Epithelial cell of prostate (primary cell): ENCODE results near the gene NDUFS7.
"Not testable (repeated sequence)": the region's sequence is repeated elsewhere in the genome, so short reads cannot be mapped to it uniquely, and the experiment has no call there.

ENCODE experiments used
- DNase-seq: peaks from one replicate; pipeline ENCODE4 v3.0.0-alpha.2; 2011; ENCODE audit warnings: low read depth, low spot score
- H3K27ac ChIP-seq: fragments of 450-650 bp; 2 replicates; pipeline ENCODE4 v1.5.1; 2017; ENCODE audit warnings: mild to moderate bottlenecking

The NDUFS7 gene

GRCh38 chr19:1427221-1427920 is 43.7 kb downstream of the NDUFS7 start:
- no peak for DNase-seq

GRCh38 chr19:1428738-1429391 is 45.2 kb downstream of the NDUFS7 start:
- no peak for DNase-seq
- no peak overlapping the region for H3K27ac ChIP-seq

More at GRCh38 chr19:1427221-1427920, 43.7 kb downstream of the NDUFS7 start:
- no peak overlapping the region for H3K27ac ChIP-seq

DNA sequence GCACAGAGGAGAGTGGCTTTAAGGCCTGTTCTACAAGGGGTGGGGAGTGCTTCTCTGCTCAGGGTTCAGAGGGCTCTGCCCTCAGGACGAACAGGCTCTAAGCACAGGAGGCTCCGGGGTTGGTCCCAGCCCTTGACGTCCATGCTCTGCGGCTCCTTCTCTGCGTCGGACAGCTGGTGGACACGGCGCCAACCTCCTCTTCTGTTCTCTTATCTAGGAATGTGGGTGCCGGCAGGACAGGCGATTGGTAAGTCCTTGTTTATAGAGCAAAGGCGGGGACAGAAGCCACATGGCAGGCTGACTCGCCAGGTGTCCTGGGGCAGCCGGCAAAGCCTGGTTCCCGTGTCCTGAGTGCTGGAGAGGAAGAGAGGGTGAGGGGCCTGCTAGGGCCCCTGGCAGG is 46.0 kb downstream of the NDUFS7 start:
- H3K27ac ChIP-seq, result no peak overlapping the region
- DNase-seq, result no peak

- no peak overlapping the region for H3K27ac ChIP-seq
- no peak for DNase-seq
Observed at GRCh38 chr19:1430246-1430645, 46.5 kb downstream of the NDUFS7 start.

GRCh38 chr19:1431759-1432506 is 48.2 kb downstream of the NDUFS7 start:
- no peak overlapping the region for H3K27ac ChIP-seq
- DNase-seq, result no peak

DNA sequence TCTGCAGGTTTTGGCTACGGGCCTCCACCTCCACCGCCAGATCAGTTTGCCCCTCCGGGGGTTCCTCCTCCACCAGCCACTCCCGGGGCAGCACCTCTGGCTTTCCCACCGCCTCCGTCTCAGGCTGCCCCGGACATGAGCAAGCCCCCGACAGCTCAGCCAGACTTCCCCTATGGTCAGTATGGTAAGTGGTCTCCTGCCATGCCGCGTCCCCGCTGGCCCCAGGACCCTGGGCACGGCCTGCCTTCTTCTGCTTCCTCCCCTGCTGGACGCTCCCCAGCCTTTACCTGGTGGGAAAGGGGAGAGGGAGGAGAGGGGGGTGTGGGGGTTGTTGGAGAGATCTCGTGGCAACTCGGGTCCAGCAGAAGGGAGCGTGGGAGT is 48.8 kb downstream of the NDUFS7 start:
- DNase-seq, result no peak
- no peak overlapping the region for H3K27ac ChIP-seq

DNA sequence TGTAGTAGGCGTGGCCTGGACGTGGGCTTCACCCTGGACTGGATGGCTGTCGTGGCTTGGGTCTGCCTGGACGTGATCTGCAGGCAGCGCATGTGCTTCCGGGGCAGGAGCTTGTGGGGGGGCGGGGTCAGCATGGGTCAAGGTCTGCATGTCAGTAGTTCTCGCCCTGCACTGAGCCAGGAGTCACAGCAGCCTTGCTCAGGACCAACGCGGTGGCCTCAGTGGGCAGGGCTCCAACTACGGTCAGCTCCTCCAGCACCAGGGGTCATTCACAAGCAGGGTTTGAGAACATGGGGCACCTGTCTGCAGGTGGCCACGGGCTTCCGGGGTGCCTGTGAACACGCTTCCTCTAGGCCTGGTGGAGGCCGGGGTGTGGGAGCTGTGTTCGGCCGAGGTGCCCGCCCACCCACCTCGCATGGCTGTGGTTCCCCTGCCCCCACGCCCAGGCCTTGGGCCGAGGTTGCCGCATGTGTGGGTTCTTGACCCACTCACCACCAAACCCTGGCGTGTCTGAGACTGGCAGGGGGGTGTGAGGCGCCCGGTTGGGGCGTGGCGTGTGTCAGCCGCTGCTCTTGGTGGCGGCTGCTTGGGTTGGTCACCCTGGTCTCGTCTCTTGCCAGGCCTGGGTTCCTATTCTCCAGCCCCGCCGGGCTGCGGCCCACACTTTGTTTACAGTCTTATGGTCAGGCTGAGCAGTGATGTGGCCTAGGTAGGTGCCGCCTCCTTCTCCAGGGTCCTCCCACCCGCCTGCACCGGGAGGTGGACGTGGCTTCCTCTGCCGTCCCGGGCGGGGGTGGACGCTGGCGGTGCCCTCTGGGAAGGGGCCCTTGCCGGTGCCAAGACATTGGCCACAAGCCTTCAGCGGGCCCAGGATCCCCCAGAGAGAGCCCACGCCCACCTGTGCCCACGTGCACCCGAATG is 49.7 kb downstream of the NDUFS7 start:
- no peak overlapping the region for H3K27ac ChIP-seq
- DNase-seq, result no peak

- no peak for DNase-seq
- no peak overlapping the region for H3K27ac ChIP-seq
Observed at GRCh38 chr19:1434040-1434366, 50.3 kb downstream of the NDUFS7 start.

DNA sequence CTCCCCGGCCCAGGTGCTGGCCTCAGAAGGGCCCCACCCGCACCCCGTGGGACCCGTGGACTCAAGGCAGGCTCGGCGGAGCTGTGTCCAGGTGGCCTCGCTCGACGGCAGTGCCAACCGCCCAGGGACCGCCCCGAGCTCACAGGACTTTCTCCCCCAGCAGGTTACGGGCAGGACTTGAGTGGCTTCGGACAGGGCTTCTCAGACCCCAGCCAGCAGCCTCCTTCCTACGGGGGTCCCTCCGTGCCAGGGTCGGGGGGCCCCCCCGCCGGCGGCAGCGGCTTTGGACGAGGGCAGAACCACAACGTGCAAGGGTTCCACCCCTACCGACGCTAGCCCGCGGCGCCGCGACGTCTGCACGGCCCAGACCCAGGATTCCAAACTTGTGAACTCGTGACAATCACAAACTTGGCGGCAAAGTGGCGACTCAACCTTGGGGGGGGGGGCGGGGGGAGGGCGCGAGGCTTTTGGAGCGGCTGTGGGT is 50.9 kb downstream of the NDUFS7 start:
- no peak overlapping the region for H3K27ac ChIP-seq
- DNase-seq, result no peak

DNA sequence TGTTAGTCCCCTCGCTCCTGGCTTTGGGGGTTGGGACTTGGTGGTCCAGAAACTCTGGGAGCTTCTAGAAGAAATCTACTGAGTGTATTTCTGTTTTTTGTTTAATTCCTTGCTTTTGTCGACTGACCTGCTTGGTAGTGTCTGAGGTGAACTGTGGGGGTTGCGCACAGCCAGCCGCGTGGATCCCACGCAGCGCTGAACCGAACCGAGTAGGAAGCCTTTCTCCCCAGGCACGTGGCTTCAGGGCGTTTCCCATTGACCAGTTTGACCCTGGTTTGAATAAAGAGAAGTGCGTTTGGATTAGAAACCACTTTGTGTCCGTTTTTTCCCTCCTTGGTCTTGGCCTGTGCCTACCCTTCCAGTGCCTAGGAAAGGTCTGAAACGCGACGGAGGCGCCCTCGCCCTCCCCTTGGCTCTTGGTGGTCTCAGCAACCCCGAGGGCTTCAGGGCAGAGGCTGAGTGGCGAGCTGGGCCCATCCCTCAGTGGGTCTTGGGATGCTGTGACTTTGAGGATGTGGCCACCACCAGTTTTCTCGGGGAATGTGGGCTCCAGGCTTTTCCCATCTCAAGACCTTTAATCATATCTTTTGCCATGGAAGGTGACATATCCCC is 51.8 kb downstream of the NDUFS7 start:
- H3K27ac ChIP-seq, result no peak overlapping the region
- DNase-seq, result no peak

DNA sequence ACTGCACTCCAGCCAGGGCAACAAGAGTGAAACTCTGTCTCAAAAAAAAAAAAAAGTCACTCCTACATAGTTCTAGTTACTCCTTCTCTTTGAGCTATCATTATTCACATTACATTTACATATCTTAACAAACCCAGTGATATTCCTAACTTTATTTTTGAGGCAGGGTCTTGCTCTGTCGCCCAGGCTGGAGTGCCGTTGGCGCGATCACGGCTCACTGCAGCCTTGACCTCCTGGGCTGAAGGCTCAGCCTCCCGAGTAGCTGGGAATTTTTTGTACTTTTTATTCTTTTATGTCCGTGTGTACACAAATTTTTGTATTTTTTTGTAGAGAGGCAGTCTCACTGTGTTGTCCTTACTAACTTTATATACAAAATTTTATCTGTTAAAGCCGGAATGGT is 53.9 kb downstream of the NDUFS7 start:
- peak overlapping the region; percentile 81 for H3K27ac ChIP-seq
- no peak for DNase-seq

DNA sequence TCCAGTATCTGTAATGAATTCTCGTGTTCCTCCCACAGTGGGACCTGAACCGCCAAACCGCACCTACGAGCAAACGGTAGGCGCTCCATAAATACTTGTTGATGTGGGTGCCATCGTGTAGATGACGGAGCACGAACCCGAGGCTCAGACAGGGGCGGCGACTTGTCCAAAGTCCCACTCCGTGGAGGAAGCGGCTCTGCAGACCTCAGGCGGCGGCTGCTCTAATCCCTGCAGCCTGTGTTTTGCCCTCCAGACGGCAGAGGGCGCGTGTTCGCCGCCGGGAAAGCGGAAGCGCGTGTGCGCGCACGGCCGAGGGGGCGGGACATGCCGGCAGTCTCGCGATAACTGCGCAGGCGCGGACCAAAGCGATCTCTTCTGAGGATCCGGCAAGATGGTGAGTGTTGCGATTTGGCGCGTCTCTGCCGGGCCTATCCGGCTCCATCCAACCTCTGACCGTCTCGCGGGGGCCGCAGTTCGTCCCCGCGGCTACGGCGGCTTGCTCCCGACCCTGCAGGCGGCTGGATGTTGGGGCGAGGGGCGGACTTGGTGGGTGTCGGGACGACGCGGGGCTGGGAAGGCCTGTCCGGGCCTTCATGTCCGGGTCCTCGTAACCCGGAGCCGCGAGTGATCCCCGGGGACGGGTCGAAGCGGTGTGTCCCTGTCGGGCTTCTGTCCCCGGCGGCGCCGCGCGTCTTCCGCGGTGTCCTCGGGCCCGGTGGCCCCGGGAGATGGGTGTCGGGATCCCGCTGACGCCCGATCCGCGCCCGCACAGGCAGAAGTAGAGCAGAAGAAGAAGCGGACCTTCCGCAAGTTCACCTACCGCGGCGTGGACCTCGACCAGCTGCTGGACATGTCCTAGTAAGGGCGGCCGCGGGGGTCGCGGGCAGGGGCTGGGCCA is 54.6 kb downstream of the NDUFS7 start, which contains the start of gene RPS15:
TSS of gene RPS15 (plus strand) at position 362 of the 898 bp plus-strand sequence. CDS start at position 392, 30 bp downstream.
- DNase-seq, result peak; percentile 73

DNA sequence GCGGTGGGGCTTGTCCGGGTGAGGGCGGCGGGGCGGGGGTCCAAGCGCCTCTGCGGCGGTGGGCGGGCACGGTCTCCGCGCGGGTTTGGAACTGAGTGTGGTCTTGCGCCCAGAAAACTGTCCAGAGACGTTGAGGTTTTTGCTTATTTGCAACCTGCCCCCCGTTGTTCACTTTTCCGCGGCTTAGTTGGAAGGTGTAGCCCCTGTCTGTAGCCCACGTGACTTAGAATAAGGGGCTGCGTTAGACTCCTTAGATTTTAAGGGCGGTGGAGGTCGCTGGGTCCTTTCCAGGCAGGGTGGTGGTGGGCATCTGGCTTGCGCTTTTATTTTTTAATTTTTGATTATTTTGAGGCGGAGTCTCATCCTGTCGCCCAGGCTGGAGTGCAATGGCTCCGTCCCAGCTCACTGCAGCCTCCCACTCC is 55.2 kb downstream of the NDUFS7 start:
- DNase-seq, result no peak
- H3K27ac ChIP-seq, result peak overlapping the region; percentile 81

More for the DNA sequence above, 54.6 kb downstream of the NDUFS7 start, which contains the start of gene RPS15:
- H3K27ac ChIP-seq, result peak within 1 kb of the TSS; percentile 81

GRCh38 chr19:1439525-1440417 is 56.1 kb downstream of the NDUFS7 start:
- H3K27ac ChIP-seq, result peak overlapping the region; percentile 81
- not testable (repeated sequence) for DNase-seq

- no peak overlapping the region for H3K27ac ChIP-seq
- DNase-seq, result no peak
Observed at GRCh38 chr19:1440418-1440801, 56.7 kb downstream of the NDUFS7 start.

GRCh38 chr19:1441022-1441426 is 57.3 kb downstream of the NDUFS7 start:
- no peak for DNase-seq
- no peak overlapping the region for H3K27ac ChIP-seq

DNA sequence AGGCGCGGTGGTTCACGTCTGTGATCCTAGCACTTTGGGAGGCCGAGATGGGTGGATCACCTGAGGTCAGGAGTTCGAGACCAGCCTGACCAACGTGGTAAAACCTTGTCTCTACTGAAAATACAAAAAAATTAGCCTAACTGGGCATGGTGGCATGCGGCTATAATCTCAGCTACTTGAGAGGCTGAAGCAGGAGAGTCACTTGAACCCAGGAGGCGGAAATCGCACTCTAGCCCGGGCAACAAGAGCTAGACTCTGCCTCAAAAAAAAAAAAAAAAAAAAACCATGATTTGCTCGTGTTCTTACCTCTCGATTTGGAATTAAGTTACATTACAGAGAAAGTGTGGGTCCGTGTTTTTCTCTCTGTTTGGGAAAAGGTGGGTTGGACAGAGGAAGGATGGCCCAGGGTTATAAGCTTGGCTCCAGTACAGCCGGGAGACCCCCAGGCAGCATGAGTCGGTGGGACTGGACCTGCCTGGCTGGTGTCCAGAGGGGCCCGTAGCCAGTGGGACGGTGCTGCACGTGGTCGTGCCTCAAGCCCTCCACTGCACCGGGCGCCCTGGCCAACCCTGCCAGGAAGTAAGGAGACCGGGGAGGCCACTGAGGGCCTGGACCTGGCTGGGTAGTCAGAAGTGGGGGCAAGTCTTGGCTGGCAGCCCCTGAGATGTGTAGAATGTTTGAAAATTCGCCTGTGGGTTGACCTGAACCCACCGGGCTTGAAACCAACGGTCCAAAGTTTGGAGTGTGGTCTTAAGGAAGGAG is 58.2 kb downstream of the NDUFS7 start:
- no peak for DNase-seq
- H3K27ac ChIP-seq, result no peak overlapping the region
